ENCODE measurements around the gene GLP1R. TPM values are rescaled to one million over a fixed set of nuclear protein-coding genes. Genes with fewer than 3 reads are reported as not detected.

Gene GLP1R
- total RNA-seq, 1 experiment from 2014 or later: 0.85 TPM

DNA sequence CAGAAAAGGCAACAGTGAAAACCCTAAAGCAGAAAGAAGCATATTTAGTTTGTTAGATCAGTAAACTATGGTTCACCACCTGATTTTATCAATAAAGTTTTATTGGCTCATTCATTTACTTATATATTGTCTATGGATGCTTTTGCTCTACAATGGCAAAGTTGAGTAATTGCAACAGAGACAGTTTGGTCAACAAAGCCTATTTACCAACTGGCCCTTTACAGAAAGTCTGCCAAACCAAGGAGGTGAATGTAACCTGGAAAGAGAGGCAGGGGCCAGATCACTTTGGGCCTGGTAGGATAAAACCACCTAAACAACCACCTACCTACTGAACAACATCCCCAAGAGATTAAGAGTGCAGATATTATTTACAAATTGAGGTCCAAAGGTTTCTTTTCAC is 47.0 kb downstream of the GLP1R start:
- Histone ChIP-seq H4K20me1 (ENCODE audit: control insufficient read depth, insufficient read depth, insufficient read length) (no peaks in the 10 kb centered on the region), H3K9me3 (ENCODE audit: control insufficient read depth, low read depth, low read length) (no peaks in the 10 kb centered on the region), H3T11ph (ENCODE audit: low read length) (no peak overlapping the region), H3K4me1 (ENCODE audit: insufficient read depth, low read length) (0 out of 2 replicates have a peak, but pooled peaks cover 2% of the 10 kb centered on the region), H3K56ac (ENCODE audit: insufficient read length, low read depth, low read length) (no peak overlapping the region), H3K27me3 (ENCODE audit: insufficient read depth, low read length) (no peaks in the 10 kb centered on the region), H3K14ac (ENCODE audit: insufficient read depth, low read length) (no peak overlapping the region), H2BK120ac (ENCODE audit: low read depth, low read length, poor library complexity, severe bottlenecking) (no peak overlapping the region), H3K9ac (ENCODE audit: extremely low read depth, insufficient read length, low read length) (no peak overlapping the region), H3K27ac (ENCODE audit: insufficient read length, low read depth, low read length) (no peak overlapping the region), H4K91ac (ENCODE audit: insufficient read length, low read depth, low read length) (no peak overlapping the region), H4K5ac (ENCODE audit: insufficient read length, low read depth, low read length) (no peak overlapping the region), H4K8ac (replicated peaks; ENCODE audit: insufficient read length, low read depth, low read length) (no peak overlapping the region), H2BK15ac (ENCODE audit: low read depth, low read length) (no peak overlapping the region), H2AFZ (ENCODE audit: low read length) (no peak overlapping the region), H3K4me2 (ENCODE audit: insufficient read depth, insufficient read length, low read length) (no peak overlapping the region), H2BK12ac (ENCODE audit: insufficient read length, low read depth, low read length) (no peak overlapping the region), H3K79me2 (ENCODE audit: insufficient read depth, low read length) (no peaks in the 10 kb centered on the region), H3K79me1 (ENCODE audit: insufficient read depth, low read depth, low read length, poor library complexity, severe bottlenecking) (no peaks in the 10 kb centered on the region), H2BK20ac (ENCODE audit: low read depth, low read length, poor library complexity, severe bottlenecking) (no peak overlapping the region), H2BK5ac (ENCODE audit: insufficient read length, low read length) (no peak overlapping the region), H3K18ac (ENCODE audit: insufficient read length, low read depth, low read length) (no peak overlapping the region), H3K23ac (ENCODE audit: insufficient read length, low read depth, low read length) (no peak overlapping the region), H3K23me2 (ENCODE audit: insufficient read length, low read depth, low read length, poor library complexity, severe bottlenecking) (no peaks in the 10 kb centered on the region), H3K4ac (ENCODE audit: low read depth, low read length) (no peak overlapping the region), H2AK5ac (ENCODE audit: insufficient read length, low read length) (no peak overlapping the region)
- Mint-ChIP-seq H3K4me1 (peaks cover 21 to 26% of the 10 kb centered on the region in 2 experiments), H3K27me3 (ENCODE audit: low read depth) (no peaks in the 10 kb centered on the region; the same call in 1 of the 2 replicates), H3K4me3 (no peak overlapping the region), H3K27ac (no peak overlapping the region), H3K9me3 (no peaks in the 10 kb centered on the region), H3K36me3 (ENCODE audit: insufficient read depth in 1 of 3, low read depth in 3 of 3) (no peaks in the 10 kb centered on the region)
- DNase-seq: no peak
- TF ChIP-seq, protein P1, sequence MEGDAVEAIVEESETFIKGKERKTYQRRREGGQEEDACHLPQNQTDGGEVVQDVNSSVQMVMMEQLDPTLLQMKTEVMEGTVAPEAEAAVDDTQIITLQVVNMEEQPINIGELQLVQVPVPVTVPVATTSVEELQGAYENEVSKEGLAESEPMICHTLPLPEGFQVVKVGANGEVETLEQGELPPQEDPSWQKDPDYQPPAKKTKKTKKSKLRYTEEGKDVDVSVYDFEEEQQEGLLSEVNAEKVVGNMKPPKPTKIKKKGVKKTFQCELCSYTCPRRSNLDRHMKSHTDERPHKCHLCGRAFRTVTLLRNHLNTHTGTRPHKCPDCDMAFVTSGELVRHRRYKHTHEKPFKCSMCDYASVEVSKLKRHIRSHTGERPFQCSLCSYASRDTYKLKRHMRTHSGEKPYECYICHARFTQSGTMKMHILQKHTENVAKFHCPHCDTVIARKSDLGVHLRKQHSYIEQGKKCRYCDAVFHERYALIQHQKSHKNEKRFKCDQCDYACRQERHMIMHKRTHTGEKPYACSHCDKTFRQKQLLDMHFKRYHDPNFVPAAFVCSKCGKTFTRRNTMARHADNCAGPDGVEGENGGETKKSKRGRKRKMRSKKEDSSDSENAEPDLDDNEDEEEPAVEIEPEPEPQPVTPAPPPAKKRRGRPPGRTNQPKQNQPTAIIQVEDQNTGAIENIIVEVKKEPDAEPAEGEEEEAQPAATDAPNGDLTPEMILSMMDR (conservative IDR thresholded peaks at IDR 0.05): no peak
